PC-3 (cell line): ENCODE data around the gene SPRTN.

Source experiments
- EZH2 ChIP-seq: fragments of 300-600 bp; sonication (generic); IDR thresholded peaks from one replicate; pipeline ENCODE4 v1.6.1; 2017; ENCODE audit warnings: antibody characterized with exemption, mild to moderate bottlenecking, low read length; ENCODE audit not compliant: unreplicated experiment
- EZH2phosphoT487 ChIP-seq: fragments of 300-600 bp; sonication (generic); IDR thresholded peaks from 2 replicates; pipeline ENCODE4 v1.6.1; 2018; ENCODE audit warnings: mild to moderate bottlenecking, antibody characterized with exemption, low read length, borderline replicate concordance
- TF ChIP-seq, protein P1 (sequence below): fragments of 300-600 bp; sonication (generic); conservative IDR thresholded peaks from 2 replicates; pipeline ENCODE4 v1.5.1; 2017; ENCODE audit warnings: antibody characterized with exemption, low read depth, mild to moderate bottlenecking, low read length

DNA sequence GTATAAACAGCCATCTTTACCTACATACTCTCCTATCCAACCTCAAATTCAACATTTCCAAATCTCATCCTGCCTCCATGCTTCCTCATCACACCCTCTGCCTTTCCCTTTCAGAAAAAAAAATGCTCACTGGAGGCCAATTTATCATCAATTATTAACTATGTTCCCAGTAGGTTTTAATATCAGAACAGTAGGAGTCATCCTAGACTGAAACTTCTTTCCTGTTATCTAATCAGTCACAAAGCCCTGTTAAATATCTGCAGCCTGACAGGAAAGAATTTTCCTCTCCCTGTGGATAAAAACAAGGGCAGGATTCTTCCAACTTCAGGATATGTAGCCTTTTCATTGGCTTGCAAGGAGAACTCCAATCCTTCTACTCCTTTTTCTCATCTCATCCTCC is 55.6 kb downstream of the SPRTN start:
- TF ChIP-seq, protein P1, sequence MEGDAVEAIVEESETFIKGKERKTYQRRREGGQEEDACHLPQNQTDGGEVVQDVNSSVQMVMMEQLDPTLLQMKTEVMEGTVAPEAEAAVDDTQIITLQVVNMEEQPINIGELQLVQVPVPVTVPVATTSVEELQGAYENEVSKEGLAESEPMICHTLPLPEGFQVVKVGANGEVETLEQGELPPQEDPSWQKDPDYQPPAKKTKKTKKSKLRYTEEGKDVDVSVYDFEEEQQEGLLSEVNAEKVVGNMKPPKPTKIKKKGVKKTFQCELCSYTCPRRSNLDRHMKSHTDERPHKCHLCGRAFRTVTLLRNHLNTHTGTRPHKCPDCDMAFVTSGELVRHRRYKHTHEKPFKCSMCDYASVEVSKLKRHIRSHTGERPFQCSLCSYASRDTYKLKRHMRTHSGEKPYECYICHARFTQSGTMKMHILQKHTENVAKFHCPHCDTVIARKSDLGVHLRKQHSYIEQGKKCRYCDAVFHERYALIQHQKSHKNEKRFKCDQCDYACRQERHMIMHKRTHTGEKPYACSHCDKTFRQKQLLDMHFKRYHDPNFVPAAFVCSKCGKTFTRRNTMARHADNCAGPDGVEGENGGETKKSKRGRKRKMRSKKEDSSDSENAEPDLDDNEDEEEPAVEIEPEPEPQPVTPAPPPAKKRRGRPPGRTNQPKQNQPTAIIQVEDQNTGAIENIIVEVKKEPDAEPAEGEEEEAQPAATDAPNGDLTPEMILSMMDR, result no peak
- TF ChIP-seq EZH2, result no peak
- TF ChIP-seq EZH2phosphoT487, result no peak
